Bronchial epithelial cell (primary cell): ENCODE measurements around the gene CXCL6. TPM values are rescaled to one million over a fixed set of nuclear protein-coding genes. Genes with fewer than 3 reads are reported as not detected.
A peak's percentile ranks its signal among the peaks of the same experiment; 100 is the strongest.

Experiments
- DNase-seq: peaks from one replicate; pipeline ENCODE4 v3.0.0-alpha.2; 2010; ENCODE audit warnings: low read depth
- FAIRE-seq: peaks from 2 replicates; lab custom pipeline; 2011; peaks lifted over from hg19 to GRCh38; lab: Jason Lieb, UNC
- H3K27me3 ChIP-seq: 2 replicates; pipeline ENCODE4 v1.5.1; 2011; ENCODE audit warnings: low read length; ENCODE audit not compliant: control insufficient read depth, insufficient read depth
- H3K36me3 ChIP-seq: 2 replicates; pipeline ENCODE4 v1.5.1; 2011; ENCODE audit warnings: low read length; ENCODE audit not compliant: control insufficient read depth, insufficient read depth
- H3K4me3 ChIP-seq: 2 replicates; pipeline ENCODE4 v1.5.1; 2011; ENCODE audit warnings: mild to moderate bottlenecking, low read depth, low read length, control low read depth
- CTCF ChIP-seq: IDR thresholded peaks from 2 replicates; pipeline ENCODE4 v1.5.1; 2011; ENCODE audit warnings: mild to moderate bottlenecking, moderate library complexity, low read length, control low read depth, inconsistent platforms; ENCODE audit not compliant: insufficient read depth, severe bottlenecking
- total RNA-seq: library from RNA; depleted of rRNA; stranded (reverse); fragments of >200 nt; gene quantifications from 2 replicates; pipeline ENCODE4 v1.2.1, GENCODE V29; 2014

Gene CXCL6
- total RNA-seq, 1 donor from 2014 or later, result not detected

- FAIRE-seq, result no peak
- H3K36me3 ChIP-seq, result no peaks in the 10 kb centered on the region
- TF ChIP-seq CTCF, result no peak
Observed at GRCh38 chr4:73860917-73861316, 24.4 kb downstream of the CXCL6 start.

GRCh38 chr4:73862322-73862721 is 25.8 kb downstream of the CXCL6 start:
- FAIRE-seq, result no peak

More at GRCh38 chr4:73860917-73861316, 24.4 kb downstream of the CXCL6 start:
- Histone ChIP-seq H3K4me3 (no peak overlapping the region), H3K27me3 (no peaks in the 10 kb centered on the region)
- DNase-seq, result no peak

GRCh38 chr4:73864365-73864764 is 27.9 kb downstream of the CXCL6 start:
- peak; percentile 71 for TF ChIP-seq CTCF
- Histone ChIP-seq H3K27me3 (no peaks in the 10 kb centered on the region), H3K36me3 (no peaks in the 10 kb centered on the region), H3K4me3 (no peak overlapping the region)
- FAIRE-seq, result peak; percentile 68
- peak; percentile 59 for DNase-seq

More at GRCh38 chr4:73862322-73862721, 25.8 kb downstream of the CXCL6 start:
- TF ChIP-seq CTCF, result no peak
- no peaks in the 10 kb centered on the region for H3K27me3 ChIP-seq
- no peak overlapping the region for H3K4me3 ChIP-seq
- no peaks in the 10 kb centered on the region for H3K36me3 ChIP-seq
- peak; percentile 60 for DNase-seq

GRCh38 chr4:73864961-73865360 is 28.5 kb downstream of the CXCL6 start:
- peak; percentile 50 for DNase-seq
- Histone ChIP-seq H3K36me3 (no peaks in the 10 kb centered on the region), H3K27me3 (no peaks in the 10 kb centered on the region), H3K4me3 (no peak overlapping the region)
- no peak for TF ChIP-seq CTCF
- no peak for FAIRE-seq

GRCh38 chr4:73865431-73866096 is 29.1 kb downstream of the CXCL6 start:
- H3K4me3 ChIP-seq, result no peak overlapping the region
- no peak for DNase-seq
- TF ChIP-seq CTCF, result no peak
- no peak for FAIRE-seq
- H3K36me3 ChIP-seq, result no peaks in the 10 kb centered on the region
- H3K27me3 ChIP-seq, result no peaks in the 10 kb centered on the region

GRCh38 chr4:73866246-73866645 is 29.8 kb downstream of the CXCL6 start:
- no peak for FAIRE-seq
- no peak for TF ChIP-seq CTCF
- no peaks in the 10 kb centered on the region for H3K27me3 ChIP-seq
- H3K36me3 ChIP-seq, result no peaks in the 10 kb centered on the region
- peak; percentile 81 for DNase-seq
- H3K4me3 ChIP-seq, result no peak overlapping the region
